Activated CD8-positive, alpha-beta T cell treated with anti-CD3 and anti-CD28 coated beads for 36 hours (primary cell): ENCODE results near the gene TRIAP1. TPM values are rescaled to one million over a fixed set of nuclear protein-coding genes. Genes with fewer than 3 reads are reported as not detected.

Experiments used
- ATAC-seq: fragments of 200-7000 bp; cut with Tn5 transposase; one replicate; pipeline ENCODE4 v1.10.0; 2021; ENCODE audit warnings: mild to moderate bottlenecking, moderate library complexity
- CTCF ChIA-PET: fragments of 350-600 bp; sonication (Branson Sonifier 250); formaldehyde crosslinking; loops from one replicate; lab custom pipeline; 2021; ENCODE audit warnings: antibody characterized with exemption; lab: Charles Lee
- POLR2A ChIA-PET: fragments of 350-600 bp; sonication (Branson Sonifier 250); formaldehyde crosslinking; loops from one replicate; lab custom pipeline; 2021; ENCODE audit warnings: antibody characterized with exemption; lab: Charles Lee
- DNase-seq: peaks from one replicate; pipeline ENCODE4 v3.0.0-alpha.2; 2020
- H3K27ac Mint-ChIP-seq: one replicate; pipeline ENCODE4 v1.8.0; 2021; ENCODE audit warnings: mild to moderate bottlenecking, mixed read lengths
- H3K27me3 Mint-ChIP-seq: one replicate; pipeline ENCODE4 v1.8.0; 2021; ENCODE audit warnings: mixed read lengths
- H3K36me3 Mint-ChIP-seq: one replicate; pipeline ENCODE4 v1.8.0; 2021; ENCODE audit warnings: low read depth, mixed read lengths
- H3K4me1 Mint-ChIP-seq: one replicate; pipeline ENCODE4 v1.8.0; 2021; ENCODE audit warnings: low read depth, mixed read lengths
- H3K4me3 Mint-ChIP-seq: one replicate; pipeline ENCODE4 v1.8.0; 2021; ENCODE audit warnings: mild to moderate bottlenecking, moderate library complexity, mixed read lengths
- H3K9me3 Mint-ChIP-seq: one replicate; pipeline ENCODE4 v1.8.0; 2021; ENCODE audit warnings: mixed read lengths
- CTCF ChIP-seq: fragments of 200-600 bp; IDR thresholded peaks from one replicate; pipeline ENCODE4 v1.8.0; 2022; ENCODE audit warnings: antibody characterized with exemption, mild to moderate bottlenecking
- intact Hi-C: fragments of 100-400 bp; cut with micrococcal nuclease; formaldehyde crosslinking; loops from one replicate; pipeline ENCODE4 v1.10.0; 2022
- total RNA-seq, 2 experiments: library from RNA; stranded (reverse); gene quantifications; one replicate each; pipeline ENCODE4 v1.2.3, GENCODE V29; 2021

TRIAP1 gene
- total RNA-seq, 2 experiments from 2014 or later: 43.1 to 45.1 TPM

- ATAC-seq (peak; percentile 39), DNase-seq (peak; percentile 64)
- Mint-ChIP-seq H3K27ac (peak overlapping the region; percentile 85), H3K4me1 (peaks cover 44% of the 10 kb centered on the region), H3K36me3 (peaks cover 36% of the 10 kb centered on the region), H3K9me3 (no peaks in the 10 kb centered on the region), H3K27me3 (no peaks in the 10 kb centered on the region), H3K4me3 (peak overlapping the region; percentile 77)
- no peak for TF ChIP-seq CTCF
- CTCF ChIA-PET: interaction anchor here (0.6 to 8.9 kb wide), 7 partner anchors 14 to 138 kb away, joined by 3 to 110 read pairs (median 9); partner anchors contain the start of gene DYNLL1
- POLR2A ChIA-PET: interaction anchor here (0.7 to 3.5 kb wide), 24 partner anchors 10 to 268 kb away, joined by 3 to 27 read pairs (median 5); partner anchors contain the start of genes COX6A1, GATC, POP5 and RNU4-1
- intact Hi-C loops: no loop called here
Measured at GRCh38 chr12:120468821-120469449, 22.8 kb upstream of the TRIAP1 start.

GRCh38 chr12:120468325-120468820 is 22.2 kb upstream of the TRIAP1 start:
- intact Hi-C loops: no loop called here
- POLR2A ChIA-PET: interaction anchor here (0.5 to 3.5 kb wide), 21 partner anchors 9 to 202 kb away, joined by 3 to 27 read pairs (median 4); partner anchors contain the start of genes COX6A1, GATC, POP5 and RNU4-1
- Mint-ChIP-seq H3K9me3 (no peaks in the 10 kb centered on the region), H3K4me3 (peak overlapping the region; percentile 77), H3K27ac (peak overlapping the region; percentile 85), H3K36me3 (peaks cover 42% of the 10 kb centered on the region), H3K27me3 (no peaks in the 10 kb centered on the region), H3K4me1 (peaks cover 44% of the 10 kb centered on the region)
- CTCF ChIA-PET: interaction anchor here (0.6 to 8.9 kb wide), 8 partner anchors 14 to 166 kb away, joined by 3 to 110 read pairs (median 8); partner anchors contain the start of genes DYNLL1 and SIRT4
- TF ChIP-seq CTCF: no peak
- DNase-seq (peak; percentile 44), ATAC-seq (no peak)

- no peak for ATAC-seq
- peak overlapping the region; percentile 53 for H3K27ac Mint-ChIP-seq
- peaks cover 50% of the 10 kb centered on the region for H3K36me3 Mint-ChIP-seq
Measured at GRCh38 chr12:120467439-120467838, 21.3 kb upstream of the TRIAP1 start.

GRCh38 chr12:120466560-120467315 is 20.6 kb upstream of the TRIAP1 start:
- Mint-ChIP-seq H3K9me3 (no peaks in the 10 kb centered on the region), H3K4me1 (peaks cover 40% of the 10 kb centered on the region), H3K4me3 (peak overlapping the region; percentile 12), H3K36me3 (peaks cover 56% of the 10 kb centered on the region), H3K27ac (peak overlapping the region; percentile 25), H3K27me3 (no peaks in the 10 kb centered on the region)
- POLR2A ChIA-PET: interaction anchor here (0.6 to 3.1 kb wide), 10 partner anchors 8 to 1343 kb away, joined by 3 to 26 read pairs (median 6); partner anchors contain the start of genes DYNLL1 and GATC
- ATAC-seq (no peak), DNase-seq (peak; percentile 65)
- peak; percentile 64 for TF ChIP-seq CTCF
- intact Hi-C loops: no loop called here
- CTCF ChIA-PET: interaction anchor here (0.6 to 8.9 kb wide), 16 partner anchors 8 to 239 kb away, joined by 3 to 110 read pairs (median 4); partner anchors contain the start of genes PLA2G1B and SIRT4

More at GRCh38 chr12:120467439-120467838, 21.3 kb upstream of the TRIAP1 start:
- no peak for DNase-seq
- peak overlapping the region; percentile 77 for H3K4me3 Mint-ChIP-seq
- no peak for TF ChIP-seq CTCF
- ChIA-PET CTCF (interaction anchor here (0.7 to 8.9 kb wide), 11 partner anchors 8 to 179 kb away, joined by 3 to 110 read pairs (median 5); partner anchors contain the start of genes DYNLL1, PLA2G1B and SIRT4), POLR2A (interaction anchor here (0.5 to 3.5 kb wide), 12 partner anchors 8 to 175 kb away, joined by 3 to 27 read pairs (median 8); partner anchors contain the start of genes COX6A1, GATC, RNU4-1 and RNU4-2)
- intact Hi-C loops: no loop called here
- no peaks in the 10 kb centered on the region for H3K27me3 Mint-ChIP-seq
- H3K4me1 Mint-ChIP-seq: peaks cover 42% of the 10 kb centered on the region
- no peaks in the 10 kb centered on the region for H3K9me3 Mint-ChIP-seq
